Activated CD4-positive, alpha-beta T cell treated with anti-CD3 and anti-CD28 coated beads for 1 hour (primary cell): Measurements from ENCODE around the gene FRMD5.
A peak's percentile ranks its signal among the peaks of the same experiment; 100 is the strongest.
"Not testable (repeated sequence)": the region's sequence is repeated elsewhere in the genome, so short reads cannot be mapped to it uniquely, and the experiment has no call there.

Source experiments
- DNase-seq: peaks from one replicate; pipeline ENCODE4 v3.0.0-alpha.2; 2020

FRMD5 gene

GRCh38 chr15:44087578-44088465 lies 107.2 kb downstream of the FRMD5 start:
- no peak for DNase-seq

GRCh38 chr15:44084770-44085169 lies 110.3 kb downstream of the FRMD5 start:
- no peak for DNase-seq

GRCh38 chr15:44084171-44084570 lies 110.9 kb downstream of the FRMD5 start:
- no peak for DNase-seq

GRCh38 chr15:44082558-44083157 lies 112.4 kb downstream of the FRMD5 start:
- no peak for DNase-seq

- DNase-seq: no peak
These were observed 113.8 kb downstream of the FRMD5 start for GRCh38 chr15:44081026-44082013.

- no peak for DNase-seq
These were observed 119.5 kb downstream of the FRMD5 start for GRCh38 chr15:44075535-44075934.

GRCh38 chr15:44069489-44069888 lies 125.6 kb downstream of the FRMD5 start:
- no peak for DNase-seq

GRCh38 chr15:44068347-44068746 lies 126.7 kb downstream of the FRMD5 start:
- DNase-seq: no peak

GRCh38 chr15:44066211-44066827 lies 128.8 kb downstream of the FRMD5 start:
- peak; percentile 19 for DNase-seq

GRCh38 chr15:44064706-44065105 lies 130.4 kb downstream of the FRMD5 start:
- DNase-seq: no peak

GRCh38 chr15:44058126-44058525 lies 136.9 kb downstream of the FRMD5 start:
- DNase-seq: no peak

- no peak for DNase-seq
These were observed 149.4 kb downstream of the FRMD5 start for GRCh38 chr15:44045661-44046060.

GRCh38 chr15:44045217-44045616 lies 149.9 kb downstream of the FRMD5 start:
- no peak for DNase-seq

- DNase-seq: no peak
These were observed 156.3 kb downstream of the FRMD5 start for GRCh38 chr15:44038755-44039191.

GRCh38 chr15:44035781-44036699 lies 159.0 kb downstream of the FRMD5 start:
- no peak for DNase-seq

- DNase-seq: no peak
These were observed 160.0 kb downstream of the FRMD5 start for GRCh38 chr15:44034933-44035624.

GRCh38 chr15:44034334-44034733 lies 160.7 kb downstream of the FRMD5 start:
- no peak for DNase-seq

GRCh38 chr15:44033894-44034293 lies 161.2 kb downstream of the FRMD5 start:
- DNase-seq: no peak

GRCh38 chr15:44032820-44033219 lies 162.3 kb downstream of the FRMD5 start:
- DNase-seq: not testable (repeated sequence)

GRCh38 chr15:44029940-44030568 lies 165.0 kb downstream of the FRMD5 start:
- DNase-seq: no peak
